NB4 (cell line): ENCODE results near the gene EIF4B.
A peak's percentile ranks its signal among the peaks of the same experiment; 100 is the strongest.

Experiments
- DNase-seq: peaks from one replicate; pipeline ENCODE4 v3.0.0; 2010; ENCODE audit warnings: low read depth
- H3K4me3 ChIP-seq: one replicate; pipeline ENCODE4 v1.5.1; 2011; ENCODE audit warnings: mild to moderate bottlenecking, low read depth, low read length, moderate library complexity
- MYC ChIP-seq: IDR thresholded peaks from 2 replicates; pipeline ENCODE4 v1.6.1; 2011; ENCODE audit warnings: low read depth, low read length
- POLR2A ChIP-seq: IDR thresholded peaks from 2 replicates; pipeline ENCODE4 v1.6.1; 2011; ENCODE audit warnings: mild to moderate bottlenecking; ENCODE audit not compliant: insufficient read length; ENCODE audit errors: extremely low read depth
- TF ChIP-seq, protein P1 (sequence below): IDR thresholded peaks from 2 replicates; pipeline ENCODE4 v1.6.1; 2011; ENCODE audit warnings: low read depth, low read length
- TF ChIP-seq, protein P2 (sequence below): IDR thresholded peaks from one replicate; pipeline ENCODE4 v1.5.1; 2012; ENCODE audit warnings: low read depth, low read length

The EIF4B gene

GRCh38 chr12:53005986-53006809, at the start of gene EIF4B:
Gene EIF4B (plus strand): TSS chr12:53006456. CDS start chr12:53006484, 28 bp downstream.
- peak within 1 kb of the TSS; percentile 88 for H3K4me3 ChIP-seq
- TF ChIP-seq POLR2A (peak; percentile 39), MYC (peak; percentile 95)
- TF ChIP-seq, protein P1, sequence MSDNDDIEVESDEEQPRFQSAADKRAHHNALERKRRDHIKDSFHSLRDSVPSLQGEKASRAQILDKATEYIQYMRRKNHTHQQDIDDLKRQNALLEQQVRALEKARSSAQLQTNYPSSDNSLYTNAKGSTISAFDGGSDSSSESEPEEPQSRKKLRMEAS: peak; percentile 95
- TF ChIP-seq, protein P2, sequence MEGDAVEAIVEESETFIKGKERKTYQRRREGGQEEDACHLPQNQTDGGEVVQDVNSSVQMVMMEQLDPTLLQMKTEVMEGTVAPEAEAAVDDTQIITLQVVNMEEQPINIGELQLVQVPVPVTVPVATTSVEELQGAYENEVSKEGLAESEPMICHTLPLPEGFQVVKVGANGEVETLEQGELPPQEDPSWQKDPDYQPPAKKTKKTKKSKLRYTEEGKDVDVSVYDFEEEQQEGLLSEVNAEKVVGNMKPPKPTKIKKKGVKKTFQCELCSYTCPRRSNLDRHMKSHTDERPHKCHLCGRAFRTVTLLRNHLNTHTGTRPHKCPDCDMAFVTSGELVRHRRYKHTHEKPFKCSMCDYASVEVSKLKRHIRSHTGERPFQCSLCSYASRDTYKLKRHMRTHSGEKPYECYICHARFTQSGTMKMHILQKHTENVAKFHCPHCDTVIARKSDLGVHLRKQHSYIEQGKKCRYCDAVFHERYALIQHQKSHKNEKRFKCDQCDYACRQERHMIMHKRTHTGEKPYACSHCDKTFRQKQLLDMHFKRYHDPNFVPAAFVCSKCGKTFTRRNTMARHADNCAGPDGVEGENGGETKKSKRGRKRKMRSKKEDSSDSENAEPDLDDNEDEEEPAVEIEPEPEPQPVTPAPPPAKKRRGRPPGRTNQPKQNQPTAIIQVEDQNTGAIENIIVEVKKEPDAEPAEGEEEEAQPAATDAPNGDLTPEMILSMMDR: no peak
- peak; percentile 100 for DNase-seq

- TF ChIP-seq, protein P2: no peak
- TF ChIP-seq MYC (no peak), POLR2A (no peak)
- H3K4me3 ChIP-seq: no peak overlapping the region
- DNase-seq: peak; percentile 50
Observed at GRCh38 chr12:52956987-52957386, 49.3 kb upstream of the EIF4B start.

- no peak for DNase-seq
- H3K4me3 ChIP-seq: no peak overlapping the region
- no peak for TF ChIP-seq POLR2A
- TF ChIP-seq MYC: no peak
- TF ChIP-seq, protein P2: no peak
- TF ChIP-seq, protein P1: no peak
Observed at GRCh38 chr12:52964556-52965336, 41.5 kb upstream of the EIF4B start.

DNA sequence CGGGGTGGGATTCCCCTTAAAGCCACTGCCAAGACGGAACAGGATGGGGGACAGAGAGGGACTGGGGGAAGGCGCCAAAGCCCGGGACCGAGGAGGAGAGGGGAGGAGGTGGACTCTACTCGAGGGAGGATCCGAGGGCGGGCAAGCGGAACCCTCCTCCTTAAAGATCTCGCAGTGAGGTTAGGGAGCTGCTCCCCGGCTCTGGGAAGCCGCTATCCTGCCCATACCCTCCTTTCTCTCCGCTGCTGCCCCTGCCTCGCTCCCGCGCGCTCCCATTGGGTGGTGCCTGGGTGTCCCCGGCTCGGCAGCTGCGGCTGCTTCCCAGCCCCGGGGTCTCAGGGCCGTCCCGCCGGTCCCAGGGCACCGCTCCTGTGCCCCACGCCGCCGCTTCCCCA, 40.9 kb upstream of the EIF4B start:
- no peak overlapping the region for H3K4me3 ChIP-seq
- no peak for TF ChIP-seq MYC
- TF ChIP-seq, protein P1: no peak
- no peak for TF ChIP-seq POLR2A
- TF ChIP-seq, protein P2: no peak
- no peak for DNase-seq

DNA sequence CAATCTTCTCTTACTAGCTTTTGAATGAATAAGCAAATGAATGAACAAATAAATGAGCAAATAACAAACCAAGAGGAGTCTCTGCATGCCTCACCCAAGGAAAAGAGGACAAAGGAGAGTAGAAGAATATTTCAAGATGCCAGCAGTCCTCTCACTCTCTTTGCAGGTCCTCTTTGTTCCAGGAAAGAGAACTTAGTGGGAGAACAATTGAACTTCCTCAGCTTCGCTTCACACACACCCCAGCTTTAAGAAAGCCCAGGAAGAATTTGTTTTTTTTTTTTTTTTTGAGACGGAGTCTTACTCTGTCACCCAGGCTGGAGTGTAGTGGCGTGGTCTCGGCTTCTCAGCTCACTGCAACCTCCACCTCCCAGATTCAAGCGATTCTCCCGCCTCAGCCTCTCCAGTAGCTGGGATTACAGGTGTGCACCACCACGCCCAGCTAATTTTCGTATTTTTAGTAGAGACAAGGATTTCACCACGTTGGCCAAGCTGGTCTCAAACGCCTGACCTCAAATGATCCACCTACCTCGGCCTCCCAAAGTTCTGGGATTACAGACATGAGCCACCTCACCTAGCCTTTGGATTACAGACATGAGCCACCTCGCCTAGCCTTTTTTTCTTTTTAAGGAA, 37.0 kb upstream of the EIF4B start:
- TF ChIP-seq POLR2A: no peak
- TF ChIP-seq, protein P2: no peak
- TF ChIP-seq MYC: no peak
- TF ChIP-seq, protein P1: no peak
- H3K4me3 ChIP-seq: no peak overlapping the region
- no peak for DNase-seq
